Peyer's patch (tissue), 4 donors: ENCODE results near the gene IMPA2. TPM values are rescaled to one million over a fixed set of nuclear protein-coding genes. Genes with fewer than 3 reads are reported as not detected.

Experiments
- DNase-seq, 3 donors: peaks; one replicate each; pipeline ENCODE4 v3.0.0-alpha.2; 2017 to 2019
- H3K27ac ChIP-seq, 4 donors: fragments of 200-600 bp; sonication (generic); one replicate each; pipeline ENCODE4 v1.5.1; 2016 to 2019
- H3K27me3 ChIP-seq, 2 donors: fragments of 200-600 bp; sonication (generic); one replicate each; pipeline ENCODE4 v1.5.1; 2019
- H3K36me3 ChIP-seq, 3 donors: fragments of 200-600 bp; sonication (generic); one replicate each; pipeline ENCODE4 v1.5.1; 2016 to 2019
- H3K4me1 ChIP-seq, 4 donors: fragments of 200-600 bp; sonication (generic); one replicate each; pipeline ENCODE4 v1.5.1; 2016 to 2019
- H3K4me3 ChIP-seq, 4 donors: fragments of 200-600 bp; sonication (generic); 1 replicate in 3 of 4; 2 replicates in 1 of 4; pipeline ENCODE4 v1.5.1; 2016 to 2019; ENCODE audit warnings: mild to moderate bottlenecking in 1 of 4
- H3K9me3 ChIP-seq, 4 donors: fragments of 200-600 bp; sonication (generic); one replicate each; pipeline ENCODE4 v1.5.1; 2016 to 2019; ENCODE audit warnings: mild to moderate bottlenecking in 1 of 4
- POLR2A ChIP-seq, 2 donors: fragments of 450-650 bp; IDR thresholded peaks; one replicate each; pipeline ENCODE4 v1.5.1; 2017; ENCODE audit warnings: antibody characterized with exemption in 2 of 2, mild to moderate bottlenecking in 2 of 2, moderate library complexity in 2 of 2
- total RNA-seq, 4 donors: library from RNA; depleted of rRNA; stranded (reverse); fragments of >200 nt; gene quantifications; one replicate each; pipeline ENCODE4 v1.1.0, GENCODE V29; 2016
- TF ChIP-seq, protein P1 (sequence below), 6 experiments: fragments of 450-650 bp in 4 of 6; fragments of 200-600 bp in 2 of 6; sonication (generic) in 1 of 6; IDR thresholded peaks; one replicate each; pipeline ENCODE4 v1.5.1; 2017 to 2019; ENCODE audit warnings: antibody characterized with exemption in 6 of 6, mild to moderate bottlenecking in 3 of 6, moderate library complexity in 1 of 6

IMPA2 gene
- total RNA-seq, 4 donors from 2014 or later = 44.0 to 62.3 (median 56.3) TPM

DNA sequence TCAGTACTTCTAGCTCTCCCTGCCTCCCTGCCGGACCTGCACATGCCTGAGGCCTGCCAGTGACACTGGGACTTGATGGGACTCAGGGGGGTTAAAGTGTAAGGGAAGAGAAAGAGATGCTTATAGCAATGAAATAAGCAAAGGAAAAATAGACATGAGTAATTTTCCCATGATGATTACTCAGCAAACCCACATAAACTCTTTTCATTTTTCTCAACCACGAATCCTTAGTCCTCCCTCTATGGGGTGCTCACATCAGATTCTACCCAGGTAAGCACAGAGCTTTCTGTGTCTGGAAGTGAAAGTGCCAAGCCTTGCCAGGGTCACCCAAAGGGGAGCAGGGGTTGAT is 67.5 kb downstream of the IMPA2 start:
- no peaks in the 10 kb centered on the region for H3K27me3 ChIP-seq
- no peaks in the 10 kb centered on the region for H3K9me3 ChIP-seq
- H3K4me1 ChIP-seq = peaks cover 0 to 5% (median 0%) of the 10 kb centered on the region in 4 donors
- no peaks in the 10 kb centered on the region for H3K36me3 ChIP-seq
- no peak overlapping the region for H3K27ac ChIP-seq
- DNase-seq = peak in 1 of 3 donors; percentile 6
- no peak for TF ChIP-seq POLR2A (IDR thresholded peaks at IDR 0.05)
- TF ChIP-seq, protein P1, sequence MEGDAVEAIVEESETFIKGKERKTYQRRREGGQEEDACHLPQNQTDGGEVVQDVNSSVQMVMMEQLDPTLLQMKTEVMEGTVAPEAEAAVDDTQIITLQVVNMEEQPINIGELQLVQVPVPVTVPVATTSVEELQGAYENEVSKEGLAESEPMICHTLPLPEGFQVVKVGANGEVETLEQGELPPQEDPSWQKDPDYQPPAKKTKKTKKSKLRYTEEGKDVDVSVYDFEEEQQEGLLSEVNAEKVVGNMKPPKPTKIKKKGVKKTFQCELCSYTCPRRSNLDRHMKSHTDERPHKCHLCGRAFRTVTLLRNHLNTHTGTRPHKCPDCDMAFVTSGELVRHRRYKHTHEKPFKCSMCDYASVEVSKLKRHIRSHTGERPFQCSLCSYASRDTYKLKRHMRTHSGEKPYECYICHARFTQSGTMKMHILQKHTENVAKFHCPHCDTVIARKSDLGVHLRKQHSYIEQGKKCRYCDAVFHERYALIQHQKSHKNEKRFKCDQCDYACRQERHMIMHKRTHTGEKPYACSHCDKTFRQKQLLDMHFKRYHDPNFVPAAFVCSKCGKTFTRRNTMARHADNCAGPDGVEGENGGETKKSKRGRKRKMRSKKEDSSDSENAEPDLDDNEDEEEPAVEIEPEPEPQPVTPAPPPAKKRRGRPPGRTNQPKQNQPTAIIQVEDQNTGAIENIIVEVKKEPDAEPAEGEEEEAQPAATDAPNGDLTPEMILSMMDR (IDR thresholded peaks at IDR 0.05) = no peak
- H3K4me3 ChIP-seq = no peak overlapping the region

DNA sequence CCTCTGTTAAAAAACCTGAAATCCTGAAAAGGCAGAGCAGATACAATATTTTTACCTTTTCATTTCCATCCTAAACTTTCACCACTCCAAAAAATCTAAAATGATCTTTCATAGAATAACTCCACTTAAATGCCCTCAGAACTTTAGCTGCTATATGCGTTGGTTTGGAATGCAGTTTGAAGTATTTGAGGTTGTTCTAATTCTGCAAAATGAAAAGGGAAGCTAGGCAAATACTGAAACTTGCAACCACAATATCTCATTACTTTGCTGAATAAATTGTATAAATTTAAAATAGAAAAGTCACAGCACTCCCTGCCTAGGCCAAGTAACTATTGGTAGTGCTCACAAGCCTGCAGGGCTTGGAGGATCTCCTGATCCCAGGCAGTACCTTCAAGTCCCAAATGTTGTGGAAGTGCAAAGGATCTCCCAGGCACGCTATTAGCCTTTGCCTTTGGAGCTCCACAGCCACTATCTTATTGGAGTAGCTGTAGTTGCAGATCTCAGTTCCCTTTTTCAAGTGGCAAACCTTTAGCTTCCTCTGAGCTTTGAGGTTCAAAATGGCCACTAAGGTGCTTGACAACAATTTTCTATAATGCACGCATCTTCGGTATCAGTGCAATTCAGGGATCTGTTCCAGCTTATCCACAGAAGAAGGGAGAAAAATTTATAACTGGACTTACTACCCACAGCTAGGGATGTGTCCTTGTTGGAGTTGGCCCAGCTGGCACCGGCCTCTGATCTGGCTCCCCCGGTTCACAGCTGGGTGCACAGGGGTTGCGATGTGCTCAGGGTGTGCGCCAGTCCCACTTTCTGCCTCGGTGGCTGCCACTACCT is 68.9 kb downstream of the IMPA2 start:
- Histone ChIP-seq H3K4me3 (no peak overlapping the region), H3K36me3 (no peaks in the 10 kb centered on the region), H3K27me3 (no peaks in the 10 kb centered on the region), H3K4me1 (peaks cover 0 to 5% (median 0%) of the 10 kb centered on the region in 4 donors), H3K27ac (peak overlapping the region in 1 of 4 donors; percentile 60), H3K9me3 (no peaks in the 10 kb centered on the region)
- TF ChIP-seq POLR2A (IDR thresholded peaks at IDR 0.05) = no peak
- TF ChIP-seq, protein P1 (IDR thresholded peaks at IDR 0.05) = no peak
- DNase-seq = peak in 2 of 3 donors; percentile 45 to 61

DNA sequence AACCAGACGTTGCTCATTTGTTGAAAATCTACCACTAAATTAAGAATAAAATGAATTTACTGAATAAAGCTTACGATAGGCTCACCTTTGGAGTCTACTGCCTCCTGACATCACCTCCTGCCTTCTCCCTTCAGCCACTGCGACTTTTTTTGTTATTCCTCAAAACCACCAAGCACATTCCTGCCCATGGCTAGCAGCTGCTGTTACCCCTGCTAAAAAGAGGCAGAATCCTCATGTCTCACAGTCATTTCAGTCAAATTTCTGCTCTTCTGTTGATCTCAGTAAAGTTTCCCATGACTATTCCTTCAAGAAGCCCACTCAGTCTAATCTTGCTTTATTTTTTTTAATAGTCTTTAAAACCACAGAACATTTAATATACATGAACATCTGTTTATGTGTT is 71.6 kb downstream of the IMPA2 start:
- no peak for TF ChIP-seq POLR2A (IDR thresholded peaks at IDR 0.05)
- TF ChIP-seq, protein P1 (IDR thresholded peaks at IDR 0.05) = no peak
- no peaks in the 10 kb centered on the region for H3K9me3 ChIP-seq
- peaks cover 0 to 5% (median 0%) of the 10 kb centered on the region in 4 donors for H3K4me1 ChIP-seq
- DNase-seq = no peak
- no peak overlapping the region for H3K27ac ChIP-seq
- no peak overlapping the region for H3K4me3 ChIP-seq
- H3K36me3 ChIP-seq = no peaks in the 10 kb centered on the region
- H3K27me3 ChIP-seq = no peaks in the 10 kb centered on the region

DNA sequence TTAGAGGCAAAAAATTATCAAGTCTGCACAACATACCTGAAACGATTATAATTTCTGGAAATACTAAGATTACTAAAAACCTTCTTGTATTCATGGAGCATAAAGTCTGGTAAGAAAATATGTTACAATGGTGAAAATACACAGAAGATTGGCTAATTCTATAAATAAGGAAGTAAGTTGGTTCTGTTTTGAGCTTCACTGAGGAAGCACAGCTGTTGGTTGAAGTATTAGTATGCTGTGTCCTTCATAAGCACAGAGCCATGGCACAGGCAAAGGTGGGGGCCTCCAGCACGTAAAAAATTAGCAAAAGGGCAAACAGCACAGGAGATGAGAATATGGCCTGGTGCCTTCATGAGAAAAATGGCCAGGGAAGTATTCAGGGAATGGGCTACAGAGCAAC is 72.0 kb downstream of the IMPA2 start:
- DNase-seq = peak in 1 of 3 donors; percentile 16
- no peaks in the 10 kb centered on the region for H3K27me3 ChIP-seq
- no peaks in the 10 kb centered on the region for H3K9me3 ChIP-seq
- no peaks in the 10 kb centered on the region for H3K36me3 ChIP-seq
- H3K27ac ChIP-seq = no peak overlapping the region
- no peak for TF ChIP-seq POLR2A (IDR thresholded peaks at IDR 0.05)
- H3K4me3 ChIP-seq = no peak overlapping the region
- peaks cover 0 to 5% (median 0%) of the 10 kb centered on the region in 4 donors for H3K4me1 ChIP-seq

DNA sequence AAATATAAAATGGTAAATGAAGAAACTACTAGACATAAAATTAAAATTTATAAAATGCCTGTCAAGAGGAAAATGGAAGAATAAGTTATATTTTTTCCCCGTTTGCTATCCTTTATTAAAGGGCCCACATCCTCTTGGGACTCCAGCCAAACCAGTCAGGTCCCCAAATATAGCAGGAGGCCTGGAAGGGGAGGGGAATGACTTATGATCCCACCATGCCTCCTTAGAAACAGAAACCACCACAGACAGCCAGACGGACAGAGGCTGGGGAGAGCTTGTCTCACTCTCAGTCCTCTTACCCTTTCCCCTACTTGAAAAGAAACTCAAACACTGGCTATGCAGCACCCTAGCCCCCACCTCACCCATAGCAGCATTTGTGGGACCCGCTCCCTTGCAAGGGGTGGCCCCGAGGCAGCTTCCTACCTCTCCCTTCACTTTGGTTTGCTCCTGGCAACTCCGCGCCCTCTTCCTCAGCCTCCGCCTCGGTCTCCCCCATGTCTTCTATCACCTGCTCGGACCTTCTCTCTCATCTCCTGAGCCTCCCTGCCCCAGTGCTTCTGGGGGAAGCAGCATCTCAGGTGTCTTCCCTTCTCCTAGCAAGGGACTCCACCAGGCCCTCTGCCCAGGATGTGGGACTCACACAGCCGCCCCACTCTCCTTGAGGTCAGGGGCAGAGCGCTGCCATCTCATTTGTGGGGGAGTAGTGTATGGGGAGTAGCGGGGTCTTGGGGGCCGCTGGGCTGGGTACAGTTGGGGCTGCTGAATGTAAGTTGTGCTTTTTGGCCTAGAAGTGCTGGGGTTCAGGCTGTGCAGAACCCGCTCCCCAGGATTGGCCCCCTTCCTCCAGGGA is 75.0 kb downstream of the IMPA2 start:
- H3K4me1 ChIP-seq = no peaks in the 10 kb centered on the region
- no peaks in the 10 kb centered on the region for H3K27me3 ChIP-seq
- no peak overlapping the region for H3K27ac ChIP-seq
- peak in 1 of 3 donors; percentile 39 for DNase-seq
- H3K36me3 ChIP-seq = no peaks in the 10 kb centered on the region
- no peak overlapping the region for H3K4me3 ChIP-seq
- TF ChIP-seq POLR2A (IDR thresholded peaks at IDR 0.05) = no peak
- TF ChIP-seq, protein P1 (IDR thresholded peaks at IDR 0.05) = no peak
- no peaks in the 10 kb centered on the region for H3K9me3 ChIP-seq
